A549 treated with CpdA at 1 μM for 4 hours (cell line): Measurements from ENCODE around the gene CFAP206. TPM values are rescaled to one million over a fixed set of nuclear protein-coding genes. Genes with fewer than 3 reads are reported as not detected.

Experiments
- total RNA-seq: library from RNA; stranded (reverse); fragments of 200-300 nt; extraction: Qiagen RNA extraction; gene quantifications from 5 replicates; pipeline ENCODE4 v1.2.3, GENCODE V29; 2022; ENCODE audit warnings: low read depth

The CFAP206 gene, protein sequence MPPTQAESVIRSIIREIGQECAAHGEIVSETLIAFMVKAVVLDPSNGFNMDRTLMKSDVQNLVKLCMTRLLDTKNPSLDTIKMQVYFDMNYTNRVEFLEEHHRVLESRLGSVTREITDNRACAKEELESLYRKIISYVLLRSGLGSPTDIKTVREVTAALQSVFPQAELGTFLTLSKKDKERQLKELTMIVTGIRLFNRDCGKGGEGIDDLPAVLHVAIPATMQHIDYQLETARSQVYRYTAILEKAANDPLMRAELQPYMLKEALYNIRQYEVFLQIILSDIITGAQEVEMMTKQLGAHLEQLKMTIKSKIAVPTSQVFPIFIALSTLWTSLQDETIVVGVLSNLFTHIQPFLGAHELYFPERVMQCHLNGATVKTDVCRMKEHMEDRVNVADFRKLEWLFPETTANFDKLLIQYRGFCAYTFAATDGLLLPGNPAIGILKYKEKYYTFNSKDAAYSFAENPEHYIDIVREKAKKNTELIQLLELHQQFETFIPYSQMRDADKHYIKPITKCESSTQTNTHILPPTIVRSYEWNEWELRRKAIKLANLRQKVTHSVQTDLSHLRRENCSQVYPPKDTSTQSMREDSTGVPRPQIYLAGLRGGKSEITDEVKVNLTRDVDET
- total RNA-seq, result 0.51 to 0.69 TPM (median 0.67 TPM) in 5 replicates

DNA sequence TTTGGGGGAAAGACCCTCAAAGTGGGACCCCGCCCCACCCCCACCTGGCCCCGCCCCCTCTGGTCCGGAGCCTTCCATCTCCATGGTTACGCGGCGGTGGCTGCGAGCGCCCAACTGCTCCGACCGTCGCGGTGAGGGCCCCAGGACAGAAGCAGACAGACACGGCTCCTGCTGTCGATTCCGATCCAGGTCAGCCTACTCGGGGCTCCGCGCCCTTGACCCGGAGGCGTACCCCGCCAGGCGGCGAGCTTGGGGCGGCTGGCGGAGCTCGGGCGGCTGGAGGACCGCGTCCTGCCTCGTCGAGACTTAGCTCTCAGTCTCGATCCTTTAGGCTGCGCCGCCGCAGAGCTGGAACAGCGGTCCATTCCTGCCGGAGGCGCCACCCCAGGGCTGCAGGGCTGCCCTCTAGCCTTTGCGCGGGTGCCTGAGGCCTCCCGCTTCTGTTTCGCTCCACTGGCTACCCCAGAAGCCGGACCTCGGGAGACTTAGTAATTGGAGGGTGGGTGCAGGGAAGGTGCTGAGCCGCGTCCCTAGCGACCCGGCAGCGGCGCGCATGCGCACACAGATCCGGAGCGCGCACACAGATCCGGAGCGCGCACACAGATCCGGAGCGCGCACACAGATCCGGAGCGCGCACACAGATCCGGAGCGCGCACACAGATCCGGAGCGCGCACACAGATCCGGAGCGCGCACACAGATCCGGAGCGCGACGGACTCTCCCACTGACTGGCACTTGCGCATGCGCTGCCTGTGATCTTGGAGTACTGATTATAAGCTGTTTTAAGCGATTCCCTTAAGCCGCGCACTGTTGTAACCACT, at the start of gene CFAP206:
TSS of gene CFAP206 (plus strand) at position 72 of the 820 bp plus-strand sequence. CDS start 1,868 bp downstream, outside the sequence.

DNA sequence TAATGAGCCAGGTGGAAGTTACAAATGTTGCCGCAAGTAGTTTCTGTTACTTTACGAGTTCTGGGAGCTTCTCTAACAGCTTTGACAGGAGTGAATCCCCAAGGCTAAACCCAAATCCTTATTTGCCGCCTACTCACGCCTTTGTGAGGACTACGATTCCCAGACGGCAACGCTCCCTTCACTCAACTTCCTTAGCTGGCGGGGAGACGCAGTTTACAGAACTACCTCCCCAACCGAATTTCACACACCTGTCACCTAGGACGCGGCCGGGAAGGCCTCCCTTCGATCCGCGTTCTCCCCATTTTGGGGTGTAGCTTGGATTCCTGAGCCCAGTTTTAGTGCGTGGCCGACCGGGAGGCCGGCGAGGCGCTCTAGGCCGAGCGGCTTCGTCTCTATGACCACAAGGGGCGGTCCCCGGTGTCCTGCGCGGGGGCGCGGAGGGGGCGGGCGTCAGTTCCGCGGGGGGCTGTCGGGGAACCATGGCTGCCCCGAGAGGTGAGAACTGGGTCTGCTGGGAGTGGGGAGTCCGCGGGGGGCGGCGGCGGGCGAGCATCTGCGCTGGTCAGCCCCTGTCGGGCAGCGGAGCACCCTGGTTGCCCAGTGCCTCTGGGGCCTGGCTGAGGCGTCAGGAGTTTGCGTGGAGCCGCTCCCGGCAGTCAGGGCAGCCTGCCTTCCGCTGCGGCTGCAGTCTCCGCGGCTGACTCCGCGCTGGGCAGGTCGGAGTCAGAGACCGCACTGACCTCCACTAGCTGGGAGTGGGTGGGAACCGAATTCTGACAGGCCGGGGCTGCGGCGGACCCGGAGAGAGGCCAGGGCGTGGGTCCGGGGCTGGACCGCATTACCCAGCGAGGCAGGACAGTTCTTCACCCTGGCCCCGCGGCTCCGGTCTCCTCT, 65.0 kb downstream of the CFAP206 start, which contains the start of gene SLC35A1:
TSS of gene SLC35A1 (plus strand) at position 450 of the 894 bp plus-strand sequence. CDS start at position 480, 30 bp downstream.

Other genes with a start within 250 kb of the CFAP206 start
- 1.9 to 3.9 TPM (median 3.8 TPM) in 5 replicates for gene SMIM8, start 85.4 kb upstream of the CFAP206 start, total RNA-seq
- not detected in 5 replicates for gene GJB7, start 78.7 kb upstream of the CFAP206 start, total RNA-seq
- gene C6orf163, start 63.2 kb upstream of the CFAP206 start, total RNA-seq, result 0.24 to 0.54 TPM (median 0.27 TPM) in 5 replicates
- 9.6 to 10.7 TPM (median 9.9 TPM) in 5 replicates for gene SLC35A1, start 65.0 kb downstream of the CFAP206 start, total RNA-seq
- gene RARS2, start 182.0 kb downstream of the CFAP206 start, total RNA-seq, result 19.4 to 23.5 TPM (median 20.2 TPM) in 5 replicates
- gene ORC3, start 182.2 kb downstream of the CFAP206 start, total RNA-seq, result 16.8 to 20.7 TPM (median 17.4 TPM) in 5 replicates